Measurements from ENCODE around the gene SHOC2. TPM values are rescaled to one million over a fixed set of nuclear protein-coding genes. Genes with fewer than 3 reads are reported as not detected.
A peak's percentile ranks its signal among the peaks of the same experiment; 100 is the strongest.

Gene SHOC2
- total RNA-seq, 3 donors from 2014 or later, result 60.3 to 69.7 (median 65.9) TPM

GRCh38 chr10:110931769-110932381 lies 12.5 kb downstream of the SHOC2 start:
- no peak overlapping the region for H3K27ac ChIP-seq
- intact Hi-C loops (cut with DNase I; ENCODE audit: low total_unique reads), result no loop called here
- H3K4me1 ChIP-seq, result no peaks in the 10 kb centered on the region
- H3K27me3 ChIP-seq, result no peaks in the 10 kb centered on the region
- no peak for DNase-seq (ENCODE audit: low spot score in 2 of 2)
- no peaks in the 10 kb centered on the region for H3K36me3 ChIP-seq
- H3K4me3 ChIP-seq, result no peak overlapping the region
- no peaks in the 10 kb centered on the region for H3K9me3 ChIP-seq
- TF ChIP-seq CTCF (IDR thresholded peaks at IDR 0.05), result no peak
- no peak for TF ChIP-seq POLR2A (IDR thresholded peaks at IDR 0.05)
- no peak for TF ChIP-seq POLR2AphosphoS5 (IDR thresholded peaks at IDR 0.05)

DNA sequence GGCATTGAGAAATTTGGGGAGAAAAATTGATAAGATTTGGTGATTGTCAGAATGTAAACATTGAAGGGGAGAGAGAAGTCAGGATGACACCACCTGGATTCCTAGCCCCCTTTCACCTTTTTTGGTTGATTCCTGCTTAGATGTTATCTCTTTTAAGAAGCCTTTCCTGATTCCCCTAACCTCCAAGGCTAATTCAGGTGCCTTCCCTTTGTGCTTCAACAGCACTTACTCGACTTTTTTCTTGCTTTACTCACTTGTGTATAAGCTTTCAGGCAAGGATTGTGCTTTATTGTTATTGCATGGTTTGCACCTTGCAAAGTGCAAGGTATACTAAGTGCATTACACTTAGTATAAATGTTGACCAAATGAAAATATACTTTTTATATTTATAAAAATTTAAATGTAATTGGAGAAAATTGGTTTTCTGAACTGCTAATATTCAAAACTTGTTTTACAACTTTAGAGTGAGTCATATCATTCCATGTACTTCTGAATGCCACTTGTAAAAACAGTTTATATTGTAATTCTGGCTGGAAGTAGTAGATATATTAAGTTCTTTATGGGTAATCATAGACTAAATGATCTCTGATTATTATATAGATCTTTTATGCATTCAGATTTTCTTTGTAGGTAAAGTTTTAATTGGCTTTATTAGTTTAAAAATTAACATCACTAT lies 13.2 kb downstream of the SHOC2 start:
- Histone ChIP-seq H3K4me1 (no peaks in the 10 kb centered on the region), H3K27me3 (no peaks in the 10 kb centered on the region), H3K36me3 (no peaks in the 10 kb centered on the region), H3K4me3 (no peak overlapping the region), H3K9me3 (no peaks in the 10 kb centered on the region), H3K27ac (peak overlapping the region in 1 of 2 donors; percentile 45)
- no peak for DNase-seq (ENCODE audit: low spot score in 2 of 2)
- intact Hi-C loops (cut with DNase I; ENCODE audit: low total_unique reads), result no loop called here
- TF ChIP-seq POLR2A (IDR thresholded peaks at IDR 0.05) (no peak), CTCF (IDR thresholded peaks at IDR 0.05) (no peak), POLR2AphosphoS5 (IDR thresholded peaks at IDR 0.05) (no peak)

DNA sequence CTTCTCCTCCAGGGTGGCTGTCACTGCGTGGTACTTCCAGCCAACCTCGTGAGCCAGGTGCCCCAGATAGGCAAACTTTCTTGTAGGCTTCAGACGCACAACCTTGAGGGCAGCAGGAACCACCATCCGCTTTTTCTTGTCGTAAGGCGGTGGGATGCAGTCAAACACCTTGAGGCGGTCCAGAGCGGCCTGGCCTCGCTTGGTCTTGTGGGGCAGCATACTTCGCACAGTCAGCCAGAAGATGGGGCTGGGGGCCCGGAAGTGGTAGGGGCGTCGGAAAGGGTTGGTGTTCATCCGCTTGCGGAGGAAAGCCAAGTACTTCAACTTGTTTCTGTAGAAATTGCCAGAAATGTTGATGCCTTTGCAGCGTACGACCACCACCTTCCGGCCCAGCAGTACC lies 17.4 kb downstream of the SHOC2 start:
- H3K27ac ChIP-seq, result no peak overlapping the region
- no peaks in the 10 kb centered on the region for H3K36me3 ChIP-seq
- H3K9me3 ChIP-seq, result no peaks in the 10 kb centered on the region
- H3K4me1 ChIP-seq, result no peaks in the 10 kb centered on the region
- H3K27me3 ChIP-seq, result no peaks in the 10 kb centered on the region
- intact Hi-C loops (cut with DNase I; ENCODE audit: low total_unique reads), result no loop called here
- no peak overlapping the region for H3K4me3 ChIP-seq
- no peak for DNase-seq (ENCODE audit: low spot score in 2 of 2)
- TF ChIP-seq POLR2A (IDR thresholded peaks at IDR 0.05) (no peak), CTCF (IDR thresholded peaks at IDR 0.05) (no peak), POLR2AphosphoS5 (IDR thresholded peaks at IDR 0.05) (no peak)

GRCh38 chr10:110939419-110939818 lies 20.0 kb downstream of the SHOC2 start:
- Histone ChIP-seq H3K27ac (no peak overlapping the region), H3K36me3 (no peaks in the 10 kb centered on the region), H3K9me3 (no peaks in the 10 kb centered on the region), H3K4me1 (no peaks in the 10 kb centered on the region), H3K27me3 (no peaks in the 10 kb centered on the region), H3K4me3 (no peak overlapping the region)
- TF ChIP-seq CTCF (IDR thresholded peaks at IDR 0.05), result no peak
- TF ChIP-seq POLR2A (IDR thresholded peaks at IDR 0.05), result no peak
- no peak for TF ChIP-seq POLR2AphosphoS5 (IDR thresholded peaks at IDR 0.05)
- DNase-seq (ENCODE audit: low spot score in 2 of 2), result no peak
- intact Hi-C loops (cut with DNase I; ENCODE audit: low total_unique reads), result no loop called here

DNA sequence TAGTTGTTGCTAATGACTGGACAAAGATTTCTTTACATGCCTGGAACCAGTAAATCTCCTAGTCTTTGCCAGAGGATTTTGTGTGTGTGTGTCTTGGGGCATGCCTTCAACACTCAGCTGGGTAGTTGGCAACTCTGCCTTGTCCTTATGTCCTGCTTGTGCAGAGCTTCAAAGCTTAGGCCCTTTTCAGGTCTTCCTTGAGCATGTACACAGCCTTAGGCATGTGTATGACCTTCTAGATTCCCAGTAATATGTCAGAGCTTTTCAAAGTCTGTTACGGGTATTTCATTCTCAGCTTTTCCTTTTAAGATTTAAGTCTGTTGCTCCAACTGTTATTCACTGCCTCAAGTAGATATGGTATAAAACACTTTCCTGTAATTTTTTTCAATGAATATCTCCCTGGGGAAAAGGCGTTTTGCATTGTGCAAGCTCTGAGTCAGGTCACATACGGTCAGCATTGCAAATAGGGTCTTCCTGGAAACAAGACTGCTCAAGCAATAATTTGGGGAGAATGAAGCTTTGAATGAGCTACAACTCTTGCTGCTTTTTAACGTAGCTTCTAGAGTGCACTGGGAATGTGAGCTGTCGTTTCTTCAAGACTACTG lies 25.5 kb downstream of the SHOC2 start:
- H3K9me3 ChIP-seq, result no peaks in the 10 kb centered on the region
- H3K4me3 ChIP-seq, result no peak overlapping the region
- no peaks in the 10 kb centered on the region for H3K36me3 ChIP-seq
- peak overlapping the region in 1 of 2 donors; percentile 4 for H3K27ac ChIP-seq
- no peak for DNase-seq (ENCODE audit: low spot score in 2 of 2)
- intact Hi-C loops (cut with DNase I; ENCODE audit: low total_unique reads), result no loop called here
- H3K27me3 ChIP-seq, result no peaks in the 10 kb centered on the region
- TF ChIP-seq POLR2A (IDR thresholded peaks at IDR 0.05), result no peak
- no peaks in the 10 kb centered on the region for H3K4me1 ChIP-seq
